Measurements from ENCODE around the gene FRMD1.

The FRMD1 gene

GRCh38 chr6:168004023-168004422 is 75.0 kb downstream of the FRMD1 start:
- TF ChIP-seq CTCF (IDR thresholded peaks at IDR 0.05; ENCODE audit: low read depth, low read length, missing control alignments): no peak
- no peak for DNase-seq (ENCODE audit: extremely low read depth, low read depth)

More at GRCh38 chr6:168004023-168004422, 75.0 kb downstream of the FRMD1 start:
- H3K4me3 ChIP-seq (replicated peaks; ENCODE audit: low read depth, low read length): no peak overlapping the region

All from HFF-Myc (cell line).